Trophoblast cell (in vitro differentiated cells and primary cell): ENCODE results near the gene SMIM30.

Experiments
- DNase-seq, 2 donors: peaks; one replicate each; pipeline ENCODE4 v3.0.0-alpha.2; 2016
- H2AFZ ChIP-seq: 2 replicates; pipeline ENCODE4 v1.6.1; 2013; ENCODE audit warnings: low read length, moderate library complexity, mild to moderate bottlenecking; ENCODE audit not compliant: insufficient read depth, poor library complexity
- H2AK5ac ChIP-seq: 2 replicates; pipeline ENCODE4 v1.6.1; 2013; ENCODE audit warnings: mild to moderate bottlenecking, low read length
- H2BK120ac ChIP-seq: 2 replicates; pipeline ENCODE4 v1.6.1; 2013; ENCODE audit warnings: low read length, mild to moderate bottlenecking, moderate library complexity; ENCODE audit not compliant: insufficient read depth, poor library complexity
- H2BK12ac ChIP-seq: 2 replicates; pipeline ENCODE4 v1.6.1; 2013; ENCODE audit warnings: mild to moderate bottlenecking, low read length, moderate library complexity
- H2BK5ac ChIP-seq: 2 replicates; pipeline ENCODE4 v1.6.1; 2013; ENCODE audit warnings: low read length, low read depth, moderate library complexity, mild to moderate bottlenecking; ENCODE audit not compliant: poor library complexity
- H3K14ac ChIP-seq: 2 replicates; pipeline ENCODE4 v1.6.1; 2013; ENCODE audit warnings: mild to moderate bottlenecking, low read length
- H3K18ac ChIP-seq: 2 replicates; pipeline ENCODE4 v1.6.1; 2013; ENCODE audit warnings: mild to moderate bottlenecking, low read length
- H3K23ac ChIP-seq: 2 replicates; pipeline ENCODE4 v1.6.1; 2013; ENCODE audit warnings: low read length
- H3K27ac ChIP-seq: 2 replicates; pipeline ENCODE4 v1.5.1; 2013; ENCODE audit warnings: low read depth, mild to moderate bottlenecking, inconsistent platforms, low read length, moderate library complexity
- H3K27me3 ChIP-seq: 2 replicates; pipeline ENCODE4 v1.6.1; 2013; ENCODE audit warnings: inconsistent platforms, mild to moderate bottlenecking, low read length, moderate library complexity; ENCODE audit not compliant: insufficient read depth
- H3K36me3 ChIP-seq, 2 experiments: 1 replicate in 1 of 2; 2 replicates in 1 of 2; pipeline ENCODE4 v1.6.1; 2013; ENCODE audit warnings: low read length in 2 of 2, mild to moderate bottlenecking in 2 of 2, moderate library complexity in 1 of 2; ENCODE audit not compliant: insufficient read depth in 2 of 2, control insufficient read depth in 1 of 2
- H3K4ac ChIP-seq: 2 replicates; pipeline ENCODE4 v1.6.1; 2013; ENCODE audit warnings: low read depth, mild to moderate bottlenecking, low read length, moderate library complexity
- H3K4me1 ChIP-seq, 2 experiments: 1 replicate in 1 of 2; 2 replicates in 1 of 2; pipeline ENCODE4 v1.6.1; 2013; ENCODE audit warnings: low read length in 2 of 2, mild to moderate bottlenecking in 2 of 2, moderate library complexity in 1 of 2; ENCODE audit not compliant: insufficient read depth in 2 of 2, control insufficient read depth in 1 of 2
- H3K4me2 ChIP-seq: 2 replicates; pipeline ENCODE4 v1.6.1; 2013; ENCODE audit warnings: inconsistent platforms, mild to moderate bottlenecking, low read length, moderate library complexity
- H3K4me3 ChIP-seq: 2 replicates; pipeline ENCODE4 v1.5.1; 2013; ENCODE audit warnings: mild to moderate bottlenecking, low read depth, low read length, inconsistent platforms
- H3K79me1 ChIP-seq: one replicate; pipeline ENCODE4 v1.6.1; 2013; ENCODE audit warnings: low read length
- H3K79me2 ChIP-seq: 2 replicates; pipeline ENCODE4 v1.6.1; 2013; ENCODE audit warnings: low read length, mild to moderate bottlenecking; ENCODE audit not compliant: control insufficient read depth, insufficient read depth, poor library complexity
- H3K9ac ChIP-seq: 2 replicates; pipeline ENCODE4 v1.6.1; 2013; ENCODE audit warnings: mild to moderate bottlenecking, low read length
- H3K9me3 ChIP-seq: 2 replicates; pipeline ENCODE4 v1.6.1; 2013; ENCODE audit warnings: low read depth, mild to moderate bottlenecking, control low read depth, inconsistent platforms, low read length; ENCODE audit not compliant: insufficient read depth
- H4K12ac ChIP-seq: 2 replicates; pipeline ENCODE4 v1.6.1; 2013; ENCODE audit warnings: low read depth, mild to moderate bottlenecking, low read length, moderate library complexity
- H4K8ac ChIP-seq: 2 replicates; pipeline ENCODE4 v1.6.1; 2013; ENCODE audit warnings: low read depth, mild to moderate bottlenecking, low read length, moderate library complexity
- H4K91ac ChIP-seq: one replicate; pipeline ENCODE4 v1.6.1; 2013; ENCODE audit warnings: low read depth, mild to moderate bottlenecking, low read length, moderate library complexity
- WGBS: extraction: QIAGEN DNeasy Blood & Tissue Kit; methylation state at CpG from one replicate; pipeline ENCODE4 v1.1.7; 2013; ENCODE audit warnings: missing lambda C conversion rate; ENCODE audit not compliant: insufficient read length, insufficient coverage; ENCODE audit errors: extremely low coverage; 5-methylcytosine and 5-hydroxymethylcytosine counted together

The SMIM30 gene

DNA sequence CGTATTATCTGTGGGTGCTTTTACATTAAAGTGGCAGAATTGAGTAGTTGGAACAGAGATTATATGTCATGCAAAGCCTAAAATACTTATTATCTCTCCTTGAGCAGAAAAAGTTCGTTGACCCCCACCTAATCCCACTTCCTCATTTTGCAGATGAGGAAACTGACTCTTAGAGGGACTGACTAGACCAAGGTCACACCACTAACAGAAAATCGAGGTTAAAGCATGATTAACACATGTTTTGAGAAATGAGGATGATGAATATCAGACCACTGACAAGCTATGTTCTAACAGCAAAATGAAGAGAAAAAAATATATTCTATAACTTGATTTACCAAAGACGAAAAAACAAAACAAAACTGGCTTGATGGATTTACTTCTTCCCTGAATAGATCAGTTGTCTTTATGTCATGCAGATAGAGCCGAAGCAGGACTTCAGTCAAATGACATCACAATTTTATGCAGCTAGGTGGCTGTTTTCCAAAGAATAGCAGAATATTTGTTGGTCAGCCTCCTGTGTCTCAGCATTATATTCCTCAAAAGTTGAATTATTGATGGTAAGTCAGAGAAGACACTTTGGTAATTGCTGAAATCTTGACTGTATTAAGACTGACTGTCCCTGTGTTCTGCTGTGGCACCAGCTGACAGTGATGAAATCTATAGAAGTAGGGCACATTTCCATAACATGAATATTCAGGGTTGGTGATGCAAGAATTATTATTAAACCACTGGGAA, 24.2 kb upstream of the SMIM30 start:
- no peak overlapping the region for H2BK120ac ChIP-seq
- H3K36me3 ChIP-seq, result no peaks in the 10 kb centered on the region
- H3K4me3 ChIP-seq, result no peak overlapping the region
- no peak overlapping the region for H3K4me2 ChIP-seq
- H4K8ac ChIP-seq, result no peak overlapping the region
- no peak overlapping the region for H2BK5ac ChIP-seq
- no peaks in the 10 kb centered on the region for H3K27me3 ChIP-seq
- H3K79me1 ChIP-seq, result no peaks in the 10 kb centered on the region
- no peak overlapping the region for H2BK12ac ChIP-seq
- H2AFZ ChIP-seq, result no peak overlapping the region
- H3K18ac ChIP-seq, result no peak overlapping the region
- no peak for DNase-seq
- no peak overlapping the region for H3K27ac ChIP-seq
- H3K9me3 ChIP-seq, result no peaks in the 10 kb centered on the region
- no peak overlapping the region for H4K91ac ChIP-seq
- no CpG with 5 or more reads among the region's 5 CpGs for WGBS
- no peak overlapping the region for H3K14ac ChIP-seq
- no peak overlapping the region for H4K12ac ChIP-seq
- no peak overlapping the region for H2AK5ac ChIP-seq
- peaks cover 0 to 5% of the 10 kb centered on the region in 2 experiments for H3K4me1 ChIP-seq
- no peak overlapping the region for H3K9ac ChIP-seq
- H3K23ac ChIP-seq, result no peak overlapping the region
- no peaks in the 10 kb centered on the region for H3K79me2 ChIP-seq
- H3K4ac ChIP-seq, result no peak overlapping the region

DNA sequence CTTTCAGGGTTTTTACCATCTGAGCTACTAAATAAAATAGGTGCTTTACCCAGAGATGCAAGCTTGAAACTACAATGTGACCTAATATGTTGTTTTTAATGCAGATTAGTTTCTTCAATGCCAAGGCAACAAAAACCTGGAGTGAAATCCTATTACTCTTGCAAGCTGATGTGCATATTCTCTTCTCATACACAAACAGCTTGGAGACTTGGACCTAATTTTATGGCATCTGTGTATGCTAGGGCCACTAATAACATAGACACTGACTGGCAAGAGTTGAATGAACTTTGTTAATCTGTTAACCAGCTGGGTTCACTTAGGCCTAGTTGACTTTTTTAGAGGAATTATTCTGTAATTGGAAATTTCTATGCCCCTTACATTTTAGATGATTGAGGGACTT, 23.4 kb upstream of the SMIM30 start:
- Histone ChIP-seq H2AK5ac (no peak overlapping the region), H4K91ac (no peak overlapping the region), H3K79me2 (no peaks in the 10 kb centered on the region), H2BK5ac (no peak overlapping the region), H4K8ac (no peak overlapping the region), H3K4ac (no peak overlapping the region), H3K36me3 (no peaks in the 10 kb centered on the region), H2BK12ac (no peak overlapping the region), H3K79me1 (no peaks in the 10 kb centered on the region), H3K4me1 (peaks cover 0 to 5% of the 10 kb centered on the region in 2 experiments), H3K18ac (no peak overlapping the region), H3K27ac (no peak overlapping the region), H2BK120ac (no peak overlapping the region), H3K9me3 (no peaks in the 10 kb centered on the region), H3K4me3 (no peak overlapping the region), H3K14ac (no peak overlapping the region), H4K12ac (no peak overlapping the region), H3K27me3 (no peaks in the 10 kb centered on the region), H3K23ac (no peak overlapping the region), H3K4me2 (no peak overlapping the region), H2AFZ (no peak overlapping the region), H3K9ac (no peak overlapping the region)
- DNase-seq, result no peak

DNA sequence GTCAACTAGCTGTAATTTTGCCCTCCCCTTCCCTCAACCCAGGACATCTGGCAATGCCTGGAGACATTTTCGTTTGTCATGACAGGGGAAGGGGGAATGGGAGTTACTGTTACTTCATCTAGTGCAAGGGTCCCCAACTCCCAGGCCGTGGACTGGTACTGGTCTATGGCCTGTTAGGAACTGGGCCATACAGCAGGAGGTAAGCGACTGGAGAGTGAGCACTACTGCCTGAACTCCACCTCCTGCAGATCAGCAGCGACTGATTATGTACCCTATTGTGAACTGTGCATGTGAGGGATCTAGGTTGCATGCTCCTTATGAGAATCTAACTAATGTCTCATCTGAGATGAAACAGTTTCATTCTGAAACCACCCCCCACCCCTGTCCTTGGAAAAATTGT, 22.6 kb upstream of the SMIM30 start:
- H3K27me3 ChIP-seq, result no peaks in the 10 kb centered on the region
- H2AFZ ChIP-seq, result no peak overlapping the region
- WGBS, result no CpG with 5 or more reads among the region's 4 CpGs
- H3K79me1 ChIP-seq, result no peaks in the 10 kb centered on the region
- no peaks in the 10 kb centered on the region for H3K9me3 ChIP-seq
- H4K8ac ChIP-seq, result no peak overlapping the region
- H3K27ac ChIP-seq, result no peak overlapping the region
- no peaks in the 10 kb centered on the region for H3K79me2 ChIP-seq
- H3K36me3 ChIP-seq, result no peaks in the 10 kb centered on the region
- H4K91ac ChIP-seq, result no peak overlapping the region
- no peak overlapping the region for H2BK5ac ChIP-seq
- no peak overlapping the region for H3K4ac ChIP-seq
- H3K4me2 ChIP-seq, result no peak overlapping the region
- no peak overlapping the region for H3K18ac ChIP-seq
- H3K4me3 ChIP-seq, result no peak overlapping the region
- no peak overlapping the region for H2AK5ac ChIP-seq
- no peak overlapping the region for H2BK12ac ChIP-seq
- H4K12ac ChIP-seq, result no peak overlapping the region
- H3K23ac ChIP-seq, result no peak overlapping the region
- H3K9ac ChIP-seq, result no peak overlapping the region
- no peak for DNase-seq
- H3K4me1 ChIP-seq, result peaks cover 0 to 5% of the 10 kb centered on the region in 2 experiments
- no peak overlapping the region for H2BK120ac ChIP-seq
- no peak overlapping the region for H3K14ac ChIP-seq

DNA sequence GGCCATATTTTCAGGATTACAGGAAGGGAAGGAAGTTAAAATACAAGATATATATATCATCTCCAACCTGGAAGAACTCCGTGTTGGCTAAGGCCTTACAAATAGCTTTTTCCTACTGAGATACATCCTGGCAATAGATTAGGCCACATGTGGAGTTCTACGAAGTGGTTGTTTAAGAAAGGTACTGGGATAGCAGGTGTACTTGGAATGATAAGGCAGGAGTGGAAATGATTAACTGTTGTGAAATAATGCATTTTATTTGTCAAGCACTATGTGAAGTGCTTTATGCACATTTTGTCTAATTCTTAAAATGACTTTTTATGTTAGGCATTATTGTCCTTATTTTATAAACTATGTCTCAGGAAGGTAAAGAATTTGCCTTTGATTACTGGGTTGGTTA, 18.9 kb upstream of the SMIM30 start:
- H4K91ac ChIP-seq, result no peak overlapping the region
- H3K4me1 ChIP-seq, result no peaks in the 10 kb centered on the region
- H3K4me3 ChIP-seq, result no peak overlapping the region
- H3K79me1 ChIP-seq, result no peaks in the 10 kb centered on the region
- no peak for DNase-seq
- no peak overlapping the region for H3K23ac ChIP-seq
- no peaks in the 10 kb centered on the region for H3K9me3 ChIP-seq
- H3K79me2 ChIP-seq, result no peaks in the 10 kb centered on the region
- no peaks in the 10 kb centered on the region for H3K27me3 ChIP-seq
- no peaks in the 10 kb centered on the region for H3K36me3 ChIP-seq
- H3K18ac ChIP-seq, result no peak overlapping the region
- no peak overlapping the region for H2BK120ac ChIP-seq
- no peak overlapping the region for H4K12ac ChIP-seq
- no peak overlapping the region for H2AFZ ChIP-seq
- no peak overlapping the region for H3K4me2 ChIP-seq
- no peak overlapping the region for H3K4ac ChIP-seq
- H3K9ac ChIP-seq, result no peak overlapping the region
- no peak overlapping the region for H4K8ac ChIP-seq
- no CpG with 5 or more reads among the region's 2 CpGs for whole genome bisulfite sequencing
- H2AK5ac ChIP-seq, result no peak overlapping the region
- H3K27ac ChIP-seq, result no peak overlapping the region
- H2BK5ac ChIP-seq, result no peak overlapping the region
- H3K14ac ChIP-seq, result no peak overlapping the region
- H2BK12ac ChIP-seq, result no peak overlapping the region
